BJ (cell line): ENCODE results near the gene SH3BP5L. TPM values are rescaled to one million over a fixed set of nuclear protein-coding genes. Genes with fewer than 3 reads are reported as not detected.
A peak's percentile ranks its signal among the peaks of the same experiment; 100 is the strongest.
"Not testable (repeated sequence)": the region's sequence is repeated elsewhere in the genome, so short reads cannot be mapped to it uniquely, and the experiment has no call there.

Experiments
- CTCF ChIA-PET: fragments of 350-600 bp; formaldehyde crosslinking; extraction: SDS; loops from one replicate; lab custom pipeline; 2021; ENCODE audit warnings: antibody characterized with exemption, inconsistent platforms; lab: Yijun Ruan, JAX
- POLR2A ChIA-PET: fragments of 300-600 bp; sonication (Branson Sonifier 250); formaldehyde crosslinking; extraction: SDS; loops from one replicate; lab custom pipeline; 2021; ENCODE audit warnings: antibody characterized with exemption; lab: Charles Lee
- DNase-seq: peaks from one replicate; pipeline ENCODE4 v3.0.0-alpha.2; 2011; ENCODE audit warnings: low read depth
- H3K27me3 ChIP-seq: 2 replicates; pipeline ENCODE4 v1.6.0; 2011; ENCODE audit warnings: low read length; ENCODE audit not compliant: control insufficient read depth, insufficient read depth
- H3K36me3 ChIP-seq: 2 replicates; pipeline ENCODE4 v1.5.1; 2011; ENCODE audit warnings: low read length; ENCODE audit not compliant: control insufficient read depth, insufficient read depth
- H3K4me3 ChIP-seq: 2 replicates; pipeline ENCODE4 v1.5.1; 2011; ENCODE audit warnings: low read depth, mild to moderate bottlenecking, control low read depth, low read length
- polyA plus RNA-seq: library from polyadenylated mRNA; depleted of rRNA; stranded (reverse); fragments of >200 nt; gene quantifications from 2 replicates; pipeline ENCODE4 v1.2.3, GENCODE V29; 2011
- TF ChIP-seq, protein P1 (sequence below): IDR thresholded peaks from 2 replicates; pipeline ENCODE4 v1.5.1; 2011; ENCODE audit warnings: low read depth, mild to moderate bottlenecking, control low read depth, inconsistent platforms, low read length, moderate library complexity; ENCODE audit not compliant: insufficient read depth

The SH3BP5L gene
- polyA plus RNA-seq, 1 experiment, result 32.5 TPM

DNA sequence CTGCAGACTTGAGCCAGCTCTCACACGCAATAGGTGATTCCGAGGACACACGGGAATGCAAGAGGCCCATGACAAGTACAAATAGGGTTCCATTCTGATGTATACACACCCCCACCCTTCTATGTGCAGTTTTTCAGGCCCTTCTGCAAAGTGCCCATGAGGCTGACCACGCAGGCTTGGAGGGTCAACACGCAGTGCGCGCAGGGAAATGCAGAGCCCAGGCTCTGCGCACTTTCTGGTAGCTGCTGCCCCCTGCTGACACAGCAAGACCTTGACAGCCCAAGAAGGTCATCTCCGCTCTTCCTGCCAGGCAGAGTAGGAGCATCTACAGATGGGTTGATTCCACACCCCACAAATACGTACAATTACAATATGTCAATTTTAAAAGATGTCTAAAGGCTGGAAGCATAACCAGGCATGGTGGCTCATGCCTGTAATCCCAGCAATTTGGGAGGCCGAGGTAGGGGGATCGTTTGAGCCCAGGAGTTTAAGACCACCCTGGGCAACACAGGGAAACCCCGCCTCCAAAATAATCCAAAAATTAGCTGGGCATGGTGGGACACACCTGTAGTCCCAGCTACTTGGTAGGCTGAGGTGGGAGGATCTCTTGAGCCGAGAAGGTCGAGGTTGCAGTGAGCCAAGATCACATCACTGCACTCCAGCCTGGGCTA lies 18.5 kb downstream of the SH3BP5L start:
- DNase-seq, result no peak
- Histone ChIP-seq H3K4me3 (no peak overlapping the region), H3K36me3 (peaks cover 11% of the 10 kb centered on the region), H3K27me3 (no peaks in the 10 kb centered on the region; the same call in 1 of the 2 replicates)
- CTCF ChIA-PET, result interaction anchor here (0.5 to 4.7 kb wide), 7 partner anchors 9 to 1387 kb away, joined by 3 to 39 read pairs (median 3); partner anchors contain the start of gene SH3BP5L
- POLR2A ChIA-PET, result no interaction called here
- TF ChIP-seq, protein P1, sequence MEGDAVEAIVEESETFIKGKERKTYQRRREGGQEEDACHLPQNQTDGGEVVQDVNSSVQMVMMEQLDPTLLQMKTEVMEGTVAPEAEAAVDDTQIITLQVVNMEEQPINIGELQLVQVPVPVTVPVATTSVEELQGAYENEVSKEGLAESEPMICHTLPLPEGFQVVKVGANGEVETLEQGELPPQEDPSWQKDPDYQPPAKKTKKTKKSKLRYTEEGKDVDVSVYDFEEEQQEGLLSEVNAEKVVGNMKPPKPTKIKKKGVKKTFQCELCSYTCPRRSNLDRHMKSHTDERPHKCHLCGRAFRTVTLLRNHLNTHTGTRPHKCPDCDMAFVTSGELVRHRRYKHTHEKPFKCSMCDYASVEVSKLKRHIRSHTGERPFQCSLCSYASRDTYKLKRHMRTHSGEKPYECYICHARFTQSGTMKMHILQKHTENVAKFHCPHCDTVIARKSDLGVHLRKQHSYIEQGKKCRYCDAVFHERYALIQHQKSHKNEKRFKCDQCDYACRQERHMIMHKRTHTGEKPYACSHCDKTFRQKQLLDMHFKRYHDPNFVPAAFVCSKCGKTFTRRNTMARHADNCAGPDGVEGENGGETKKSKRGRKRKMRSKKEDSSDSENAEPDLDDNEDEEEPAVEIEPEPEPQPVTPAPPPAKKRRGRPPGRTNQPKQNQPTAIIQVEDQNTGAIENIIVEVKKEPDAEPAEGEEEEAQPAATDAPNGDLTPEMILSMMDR, result peak; percentile 72

DNA sequence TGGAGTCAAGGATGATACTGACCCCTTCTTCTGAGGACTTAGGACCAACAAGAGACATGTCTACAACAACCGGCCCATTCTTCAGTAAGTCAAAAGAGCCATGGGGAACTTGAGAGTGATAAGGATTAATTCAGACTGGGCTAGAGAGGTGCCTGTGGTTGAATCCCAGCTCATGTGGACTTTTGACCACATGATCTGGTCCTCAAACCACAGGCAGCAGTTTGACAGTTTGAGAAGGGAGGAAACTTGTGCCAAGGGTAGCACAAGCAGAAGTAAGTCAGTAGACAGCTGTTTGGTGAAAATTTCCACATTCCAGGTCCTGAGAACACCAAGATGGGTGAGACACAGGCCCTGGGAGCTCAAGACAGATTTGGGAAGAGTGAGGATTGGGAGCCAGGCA lies 19.8 kb downstream of the SH3BP5L start:
- TF ChIP-seq, protein P1, result no peak
- ChIA-PET POLR2A (no interaction called here), CTCF (interaction anchor here (1.9 to 4.7 kb wide), 2 partner anchors 8 to 185 kb away, joined by 4 to 39 read pairs; no protein-coding TSS in a partner anchor)
- no peak overlapping the region for H3K4me3 ChIP-seq
- no peaks in the 10 kb centered on the region; the same call in 1 of the 2 replicates for H3K27me3 ChIP-seq
- no peak for DNase-seq
- peaks cover 1% of the 10 kb centered on the region for H3K36me3 ChIP-seq

DNA sequence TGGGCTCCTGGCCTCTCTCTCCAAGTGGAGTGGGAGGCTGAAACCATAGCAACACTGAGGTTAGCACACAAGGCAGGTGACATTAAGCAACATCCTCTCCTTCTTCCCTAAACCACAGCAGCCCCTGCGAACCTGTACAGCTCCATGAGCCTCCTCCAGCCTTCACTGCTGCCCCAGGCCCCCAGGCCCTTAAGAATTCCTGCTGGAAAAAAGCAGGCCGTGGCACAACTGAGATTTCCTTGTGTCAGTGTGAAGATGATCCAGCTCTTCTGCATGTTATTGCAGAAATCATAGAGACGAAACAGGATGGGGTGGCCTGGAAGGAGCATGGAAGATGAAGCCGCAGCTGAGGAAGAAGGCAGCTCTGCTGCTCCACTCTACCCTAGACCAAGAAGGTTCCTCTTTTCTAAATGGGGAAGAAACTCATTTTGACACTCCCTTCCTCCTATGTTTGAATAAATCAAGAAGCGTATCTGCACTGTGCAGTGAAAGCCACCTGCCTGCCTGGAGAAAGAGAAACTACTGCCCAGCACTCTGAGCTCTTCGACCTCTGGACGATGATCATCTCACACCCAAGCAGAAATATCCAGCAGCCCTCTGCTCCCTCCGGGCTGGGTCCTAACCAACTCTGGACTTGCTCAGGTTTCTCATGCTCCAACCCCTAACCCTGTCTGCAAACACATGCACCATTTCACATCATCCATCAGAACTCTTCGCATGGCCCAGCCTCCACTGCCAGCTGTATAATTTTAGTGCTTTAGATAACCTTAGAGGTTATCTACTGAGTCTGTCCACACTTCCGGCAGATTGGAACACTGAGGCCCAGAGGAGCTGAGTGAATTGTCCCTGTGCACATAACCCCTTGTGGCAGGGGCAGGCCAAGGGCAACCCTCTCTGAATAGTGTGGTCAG lies 20.7 kb downstream of the SH3BP5L start:
- CTCF ChIA-PET, result interaction anchor here (4.7 kb wide), 1 partner anchor 185 kb away, joined by 39 read pairs; no protein-coding TSS in a partner anchor
- no peak for DNase-seq
- TF ChIP-seq, protein P1, result no peak
- H3K4me3 ChIP-seq, result no peak overlapping the region
- no peaks in the 10 kb centered on the region; the same call in 1 of the 2 replicates for H3K27me3 ChIP-seq
- no peaks in the 10 kb centered on the region for H3K36me3 ChIP-seq
- POLR2A ChIA-PET, result no interaction called here

DNA sequence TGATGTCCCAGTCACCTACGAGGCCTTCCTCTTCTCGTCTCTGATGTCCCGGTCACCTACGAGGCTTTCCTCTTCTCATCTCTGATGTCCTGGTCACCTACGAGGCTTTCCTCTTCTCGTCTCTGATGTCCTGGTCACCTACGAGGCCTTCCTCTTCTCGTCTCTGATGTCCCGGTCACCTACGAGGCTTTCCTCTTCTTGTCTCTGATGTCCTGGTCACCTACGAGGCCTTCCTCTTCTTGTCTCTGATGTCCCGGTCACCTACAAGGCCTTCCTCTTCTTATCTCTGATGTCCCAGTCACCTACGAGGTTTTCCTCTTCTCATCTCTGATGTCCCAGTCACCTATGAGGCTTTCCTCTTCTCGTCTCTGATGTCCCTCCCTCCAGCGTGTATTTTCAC lies 22.2 kb downstream of the SH3BP5L start:
- POLR2A ChIA-PET, result not testable (repeated sequence)
- CTCF ChIA-PET, result interaction anchor here (0.9 to 4.7 kb wide), 2 partner anchors 29 to 183 kb away, joined by 4 to 39 read pairs; no protein-coding TSS in a partner anchor

DNA sequence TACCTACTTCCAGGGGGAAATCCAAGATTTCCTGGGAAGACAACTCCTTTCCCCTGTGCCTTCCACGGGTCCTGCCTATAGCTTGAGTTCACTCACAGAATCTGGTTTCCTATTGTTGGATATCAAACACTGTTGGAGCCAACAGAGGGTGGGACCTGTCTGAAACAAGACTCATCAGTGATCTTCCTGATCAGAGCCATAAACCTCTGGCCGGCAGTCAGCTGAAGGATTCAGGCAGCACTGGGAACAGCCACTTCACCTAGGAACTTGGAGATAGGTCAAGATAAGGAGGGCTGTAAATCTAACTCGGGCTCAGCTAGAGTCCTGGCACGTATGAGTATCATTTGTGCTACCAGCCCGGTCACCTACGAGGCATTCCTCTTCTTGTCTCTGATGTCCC lies 23.3 kb downstream of the SH3BP5L start:
- ChIA-PET POLR2A (no interaction called here), CTCF (no interaction called here)
- H3K4me3 ChIP-seq, result no peak overlapping the region
- no peaks in the 10 kb centered on the region for H3K36me3 ChIP-seq
- no peak for DNase-seq
- TF ChIP-seq, protein P1, result no peak
- no peaks in the 10 kb centered on the region; the same call in 1 of the 2 replicates for H3K27me3 ChIP-seq

More for the DNA sequence above, 22.2 kb downstream of the SH3BP5L start:
- not testable (repeated sequence) for DNase-seq, H3K27me3 ChIP-seq, H3K4me3 ChIP-seq, H3K36me3 ChIP-seq
